GM19351 (cell line): Measurements from ENCODE around the gene HARS1.
"Not testable (repeated sequence)": the region's sequence is repeated elsewhere in the genome, so short reads cannot be mapped to it uniquely, and the experiment has no call there.

ENCODE experiments used
- ATAC-seq: cut with Tn5 transposase; IDR thresholded peaks from one replicate; pipeline ENCODE4 v1.9.1; 2021; ENCODE audit warnings: mild to moderate bottlenecking, moderate library complexity; ENCODE audit not compliant: unreplicated experiment

The HARS1 gene

DNA sequence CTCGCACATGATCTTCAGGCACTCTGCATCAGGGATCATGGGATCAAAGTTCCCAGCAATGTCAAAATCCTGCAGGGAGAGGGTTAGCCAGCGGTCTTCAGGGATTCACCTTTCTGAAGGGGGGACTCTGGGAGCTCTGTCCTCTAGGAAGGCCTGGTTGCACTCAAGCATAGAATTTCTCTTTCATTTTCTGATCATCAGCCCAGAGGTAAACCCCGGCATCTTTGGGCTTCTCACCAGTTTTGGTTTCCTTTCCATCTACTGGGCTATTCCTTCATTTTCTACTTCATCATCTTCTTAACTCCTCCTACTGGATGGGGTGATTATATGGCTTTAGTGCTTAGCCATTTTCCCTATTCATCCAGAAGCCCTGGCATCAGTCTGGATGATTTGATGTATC lies 13.2 kb downstream of the HARS1 start:
- peak; percentile 52 for ATAC-seq

DNA sequence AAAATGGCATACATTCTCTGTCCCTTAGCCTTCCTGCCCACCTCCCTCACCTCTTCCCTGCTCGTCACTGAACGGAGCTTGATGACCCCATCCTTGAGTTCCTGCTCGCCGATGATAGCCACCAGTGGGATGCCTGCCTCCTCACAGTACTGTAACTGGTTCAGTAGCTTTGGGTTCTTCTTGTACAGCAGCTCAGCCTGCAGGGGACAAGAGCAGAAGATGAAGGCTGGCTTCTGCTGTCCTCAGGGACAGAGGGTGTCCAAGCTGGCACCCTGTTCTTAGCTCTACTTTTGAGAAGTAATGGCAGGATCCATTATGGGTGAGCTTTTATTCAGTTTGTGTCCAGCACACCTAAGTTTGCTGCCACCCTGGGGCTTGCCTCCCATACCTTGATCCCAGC lies 16.5 kb downstream of the HARS1 start:
- no peak for ATAC-seq

DNA sequence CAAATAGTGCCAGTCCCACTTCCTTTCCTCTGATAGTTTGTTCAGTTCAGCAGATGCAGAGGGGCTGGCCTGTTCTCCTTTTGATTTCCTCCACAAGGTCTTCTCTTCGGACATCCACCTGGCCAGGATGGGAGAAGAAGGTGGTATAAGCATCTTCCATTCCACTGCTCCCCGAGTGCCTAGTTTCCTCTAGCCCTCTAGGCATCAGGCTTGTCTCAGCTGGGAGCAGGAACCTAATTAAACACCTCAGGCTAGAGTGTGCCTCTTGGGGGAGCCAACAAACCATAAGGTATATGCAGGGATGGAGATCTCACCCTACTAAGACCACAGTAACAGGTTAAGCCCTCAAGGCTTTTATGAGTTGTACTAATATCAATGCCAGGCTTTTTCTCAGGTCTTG lies 17.0 kb downstream of the HARS1 start:
- no peak for ATAC-seq

DNA sequence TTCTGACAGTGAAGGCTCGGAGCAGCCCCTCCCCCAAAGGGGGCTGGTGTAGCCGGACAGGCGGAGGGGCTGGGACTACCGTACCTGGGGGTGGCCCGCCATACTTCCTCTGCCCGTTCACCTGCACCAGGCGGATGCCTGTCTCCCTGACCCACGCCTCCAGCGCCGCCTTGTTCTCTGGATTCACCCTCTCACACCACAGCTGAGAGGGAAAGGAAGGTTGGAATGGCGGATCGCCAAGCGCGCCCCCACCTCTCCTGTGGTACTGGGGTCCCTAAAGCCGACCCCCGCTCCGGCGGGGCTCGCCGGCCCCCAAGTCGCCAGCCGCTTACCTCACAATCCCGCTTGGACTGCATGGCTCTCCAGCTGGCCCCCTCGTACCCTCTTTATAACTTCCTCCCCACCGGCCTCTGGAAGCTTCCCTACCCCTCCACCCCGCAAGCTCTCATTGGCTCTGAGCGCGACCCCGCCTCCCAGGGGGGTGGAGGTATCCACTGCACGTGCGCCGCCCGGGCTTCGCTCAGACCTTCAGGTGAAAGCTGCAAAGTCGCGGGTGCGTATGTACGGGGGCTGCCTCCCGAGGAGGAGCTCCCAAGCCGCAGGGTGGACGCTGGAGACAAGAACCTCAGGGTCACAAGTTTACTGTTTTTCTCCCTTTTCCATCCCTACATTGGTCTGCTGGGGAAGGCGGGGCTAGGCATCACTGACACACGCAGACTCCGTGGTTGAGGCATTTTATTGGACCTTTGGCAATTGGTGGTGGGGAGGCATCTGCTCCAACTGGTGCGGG lies 17.8 kb downstream of the HARS1 start, which contains the start of gene DND1:
DND1 (minus strand) TSS at position 390 of the 790 bp plus-strand sequence; CDS start at position 356, 34 bp downstream.
- no peak for ATAC-seq

DNA sequence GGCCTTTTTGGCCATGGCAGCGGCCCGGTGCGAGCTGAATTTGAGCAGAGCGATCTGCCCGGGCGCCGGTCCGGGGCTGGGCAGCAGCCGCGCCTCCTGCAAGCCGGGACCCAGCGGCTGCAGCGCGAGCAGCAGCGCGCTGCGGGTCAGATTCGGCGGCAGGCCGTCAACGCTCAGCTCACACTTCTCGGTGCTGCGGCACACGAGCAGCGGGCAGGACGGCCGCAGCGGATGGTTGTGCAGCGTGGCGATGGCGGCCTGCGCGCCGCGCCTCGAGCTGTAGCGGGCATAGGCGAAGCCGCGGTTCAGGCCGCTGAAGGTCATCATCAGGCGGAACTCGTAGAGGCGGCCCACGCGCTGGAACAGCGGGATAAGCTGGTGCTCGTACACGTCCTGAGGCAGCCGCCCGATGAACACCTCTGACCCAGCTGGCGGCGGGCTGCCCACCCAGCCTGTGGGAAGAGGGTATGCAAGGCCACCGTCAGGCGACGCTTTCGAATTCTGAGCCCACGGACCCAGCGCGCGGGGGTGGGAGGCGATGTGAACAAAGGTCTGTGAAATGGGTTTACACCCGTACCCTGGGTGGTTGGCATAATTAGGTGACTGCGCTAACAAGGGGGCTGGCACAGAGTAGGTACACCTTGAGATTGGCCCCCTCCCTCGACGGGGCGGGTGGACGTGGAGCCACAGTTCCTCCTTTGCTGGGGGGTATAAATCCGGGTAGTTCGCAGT lies 18.5 kb downstream of the HARS1 start:
- no peak for ATAC-seq

DNA sequence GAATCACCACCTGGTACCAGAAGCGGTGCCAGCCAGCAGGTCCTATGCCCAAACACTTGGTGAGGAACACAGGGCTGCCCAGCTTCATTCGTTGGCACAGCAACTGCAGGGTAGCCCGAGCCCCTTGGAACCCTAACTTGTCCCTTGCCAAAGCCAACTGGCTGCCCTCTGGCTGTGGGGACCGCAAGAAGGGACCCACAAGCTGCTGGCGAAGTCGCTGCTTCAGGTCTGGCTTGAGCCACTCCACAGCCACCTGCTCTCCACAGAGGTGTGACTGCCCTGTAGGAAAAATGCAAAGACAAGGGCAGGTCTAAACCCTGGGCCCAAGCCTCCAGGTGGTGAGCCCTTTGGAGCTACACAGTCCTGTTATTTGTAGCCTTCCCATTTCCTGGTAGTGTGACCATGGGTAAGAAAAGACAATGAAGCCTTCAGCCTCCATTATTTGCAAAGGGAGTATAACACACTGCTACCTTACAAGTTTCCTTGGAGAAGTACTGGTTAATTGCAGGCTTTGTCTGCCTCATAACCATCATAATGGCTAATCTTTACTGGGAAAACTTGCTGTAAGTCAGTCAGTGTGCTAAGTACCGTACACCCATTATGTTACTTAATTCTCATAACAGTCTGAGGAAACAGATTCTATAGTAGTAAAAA lies 19.6 kb downstream of the HARS1 start:
- ATAC-seq = no peak

DNA sequence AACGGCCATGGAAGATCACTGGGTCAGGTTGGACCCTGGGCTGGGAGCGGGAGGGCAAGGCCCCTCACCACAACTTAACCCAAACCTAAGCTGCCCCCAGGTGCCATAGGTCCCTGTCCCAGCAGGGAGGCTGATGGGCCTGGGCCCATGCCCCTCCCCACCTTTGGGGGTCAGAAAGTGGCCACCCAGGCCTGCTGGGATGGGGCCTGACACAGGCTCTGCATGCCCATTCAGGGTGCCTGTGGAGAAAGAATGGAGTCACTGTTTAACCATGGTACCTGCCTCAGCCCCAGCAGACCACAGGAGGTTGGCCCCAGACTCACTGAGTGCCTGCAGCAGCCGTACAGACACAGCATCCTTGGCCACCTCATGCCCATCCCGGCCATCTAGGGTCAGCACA lies 20.1 kb downstream of the HARS1 start:
- ATAC-seq = not testable (repeated sequence)

DNA sequence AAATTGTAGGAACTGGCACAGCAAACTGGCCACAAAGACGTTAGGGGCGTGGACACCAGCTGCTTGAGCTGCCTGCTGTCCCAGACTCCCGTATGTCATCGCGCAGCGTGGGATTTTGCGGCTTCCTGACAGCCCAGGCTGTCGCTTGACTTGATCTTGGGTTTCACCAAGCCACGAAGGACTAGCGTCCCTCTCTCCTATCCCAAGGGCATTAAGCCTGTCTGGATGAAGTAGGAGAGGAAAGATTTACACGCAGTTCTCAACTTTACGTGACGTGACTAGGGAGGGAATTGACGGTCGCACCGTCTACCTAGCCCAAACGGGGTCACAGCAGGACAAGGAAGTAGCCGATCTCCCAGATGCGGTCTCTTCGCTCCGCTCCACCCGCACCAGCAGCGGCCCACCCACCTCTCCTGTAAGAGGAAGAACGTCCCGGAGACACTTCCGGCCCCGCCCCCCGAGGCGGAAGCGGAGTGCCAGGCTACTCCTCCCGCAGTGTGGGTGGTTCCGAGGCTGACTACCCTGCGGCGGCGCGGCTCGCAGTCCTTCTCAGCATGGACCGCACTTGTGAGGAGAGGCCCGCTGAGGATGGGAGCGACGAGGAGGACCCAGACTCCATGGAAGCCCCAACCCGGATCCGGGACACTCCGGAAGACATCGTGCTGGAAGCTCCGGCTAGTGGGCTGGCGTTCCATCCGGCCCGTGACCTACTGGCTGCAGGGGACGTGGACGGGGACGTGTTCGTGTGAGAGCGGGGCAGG lies 26.6 kb downstream of the HARS1 start, which contains the start of gene WDR55:
WDR55 (plus strand) TSS at position 546 of the 761 bp plus-strand sequence; CDS start at position 555, 9 bp downstream.
- ATAC-seq = peak; percentile 97

DNA sequence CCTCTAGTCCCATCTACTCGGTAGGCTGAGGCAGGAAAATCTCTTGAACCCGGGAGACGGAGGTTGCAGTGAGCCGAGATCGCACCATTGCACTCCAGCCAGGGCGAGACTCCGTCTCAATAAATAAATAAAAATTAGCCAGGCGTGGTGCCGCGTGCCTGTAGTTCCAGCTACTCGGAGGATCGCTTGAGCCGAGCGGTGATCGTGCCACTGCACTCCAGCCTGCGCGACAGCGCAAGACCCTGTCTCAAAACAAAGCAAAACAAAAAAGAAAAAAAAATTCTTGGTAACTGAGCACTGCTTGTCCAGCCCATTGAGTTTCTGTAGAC lies 27.2 kb downstream of the HARS1 start:
- ATAC-seq = no peak

DNA sequence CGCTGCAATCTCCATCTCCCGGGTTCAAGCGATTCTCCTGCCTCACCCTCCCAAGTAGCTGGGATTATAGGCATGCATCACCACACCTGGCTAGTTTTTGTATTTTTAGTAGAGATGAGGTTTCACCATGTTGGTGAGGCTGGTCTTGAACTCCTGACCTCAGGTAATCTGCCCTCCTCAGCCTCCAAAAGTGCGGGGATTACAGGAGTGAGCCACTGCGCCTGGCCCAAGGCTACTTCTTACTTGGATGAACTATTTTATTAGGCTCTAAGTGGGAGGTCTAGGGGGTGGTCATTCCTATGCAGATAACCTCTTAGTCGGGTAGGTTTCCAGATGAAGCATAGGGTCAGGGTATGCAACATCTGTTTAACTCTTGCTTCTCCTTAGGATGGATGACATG lies 30.8 kb downstream of the HARS1 start:
- not testable (repeated sequence) for ATAC-seq

DNA sequence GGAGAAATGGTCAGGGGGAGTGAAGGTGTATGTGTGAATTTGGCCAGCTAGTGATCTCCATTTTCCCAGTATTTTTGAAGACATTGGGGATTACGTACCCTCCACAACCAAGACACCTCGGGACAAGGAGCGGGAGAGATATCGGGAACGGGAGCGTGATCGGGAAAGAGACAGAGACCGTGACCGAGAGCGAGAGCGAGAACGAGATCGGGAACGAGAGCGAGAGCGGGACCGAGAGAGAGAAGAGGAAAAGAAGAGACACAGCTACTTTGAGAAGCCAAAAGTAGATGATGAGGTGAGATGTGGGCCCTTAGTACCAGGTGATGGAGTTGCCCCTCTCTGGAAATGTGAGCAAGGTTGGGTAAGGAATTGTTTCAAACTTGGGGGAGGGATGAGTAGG lies 32.3 kb downstream of the HARS1 start:
- ATAC-seq = no peak

DNA sequence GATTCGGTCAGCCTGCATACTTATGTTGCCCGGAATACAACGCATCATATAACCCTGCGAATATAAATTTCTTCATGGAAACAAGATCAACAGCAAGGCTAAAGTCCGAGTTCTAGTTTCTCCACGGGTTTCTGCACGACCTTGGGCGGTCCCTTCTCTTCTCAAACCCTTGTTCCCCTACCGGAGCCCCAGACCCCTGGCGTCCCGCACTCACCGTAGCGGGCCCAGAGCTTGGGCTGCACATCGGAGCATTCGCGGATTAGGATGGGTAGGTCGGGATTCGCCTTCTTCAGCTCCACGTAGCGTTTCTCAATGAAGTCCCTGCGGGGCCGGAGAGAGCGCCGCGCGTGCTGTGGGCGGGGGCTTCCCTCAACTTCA lies 44.1 kb downstream of the HARS1 start:
- ATAC-seq = no peak

DNA sequence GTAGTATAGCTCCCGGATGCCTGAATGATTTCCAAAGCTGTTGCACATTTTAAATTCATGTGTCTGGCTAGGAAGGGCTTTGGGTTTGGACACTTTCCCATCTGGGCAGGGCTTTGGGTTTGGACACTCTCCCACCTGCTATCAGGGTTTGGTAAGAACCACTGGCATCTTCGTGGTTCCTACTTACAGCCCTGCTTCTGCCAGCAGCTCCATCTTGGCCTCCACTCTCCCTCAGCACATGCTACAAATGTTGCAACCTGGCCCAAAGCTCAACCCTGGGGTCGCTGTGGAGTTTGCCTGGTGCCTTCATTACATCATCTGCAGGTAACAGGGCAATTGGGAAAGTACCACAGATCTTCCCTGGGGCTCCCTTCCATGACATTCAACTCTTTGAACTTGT lies 48.5 kb downstream of the HARS1 start:
- ATAC-seq = no peak

DNA sequence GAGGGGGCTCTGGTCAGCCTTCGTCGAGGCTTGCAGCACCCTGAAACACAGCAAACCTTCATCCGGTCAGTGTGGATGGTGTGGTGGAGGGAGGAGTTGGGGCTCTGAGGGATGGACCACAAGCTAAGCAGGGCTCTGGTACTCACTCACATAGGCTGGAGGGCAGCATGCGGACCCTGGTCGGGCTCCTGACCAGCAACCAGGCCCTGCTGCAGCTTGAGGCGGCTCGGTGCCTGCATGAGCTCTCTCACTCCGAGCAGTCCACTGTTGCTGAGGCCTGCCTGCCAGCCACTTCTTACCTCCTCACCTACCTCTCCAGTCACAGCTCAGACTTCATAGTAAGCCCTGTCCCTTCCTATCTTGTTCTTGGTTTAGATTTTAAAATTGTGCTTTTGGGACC lies 49.5 kb downstream of the HARS1 start:
- ATAC-seq = no peak

DNA sequence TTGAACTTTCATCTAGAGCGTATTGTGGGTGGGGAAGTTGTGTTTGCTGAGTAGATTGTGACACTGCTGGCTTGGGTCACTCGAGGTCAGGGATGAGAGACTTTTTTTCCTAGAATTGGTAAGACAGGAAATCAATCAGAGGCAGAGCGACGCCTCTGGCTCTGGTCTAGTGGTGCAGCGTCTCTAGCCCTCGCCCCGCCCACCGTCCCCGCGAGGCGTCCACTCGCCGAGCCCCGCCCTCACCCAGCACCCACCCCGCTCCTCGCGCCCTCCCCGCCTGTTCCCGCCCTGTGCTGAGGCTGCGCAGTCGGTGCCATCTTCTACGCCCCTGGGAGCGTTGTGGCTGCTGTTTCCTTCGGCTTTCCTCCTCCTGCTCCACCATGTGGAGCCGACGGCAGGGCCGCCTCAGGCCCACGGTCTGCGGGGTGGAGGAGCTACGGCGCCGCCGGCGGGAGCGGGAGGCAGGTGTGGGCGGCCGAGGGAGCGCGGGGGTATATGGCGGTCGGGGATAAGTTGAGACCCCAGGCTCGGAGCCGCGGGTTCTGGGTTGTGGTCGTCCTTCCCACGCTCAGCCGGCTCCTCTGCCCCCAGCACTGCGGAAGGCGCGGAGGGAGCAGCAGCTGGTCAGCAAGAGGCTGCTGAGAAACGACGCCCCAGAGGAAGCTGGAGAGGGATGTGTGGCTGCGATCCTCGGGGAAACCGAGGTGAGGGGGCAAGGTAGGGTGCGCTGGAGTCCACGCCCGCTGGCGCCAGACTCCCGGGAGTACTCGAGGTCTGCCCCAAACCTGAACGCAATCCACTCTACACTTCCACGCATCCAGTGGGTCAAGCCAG lies 51.8 kb downstream of the HARS1 start, which contains the start of gene TMCO6:
TMCO6 (plus strand) TSS at position 304 of the 834 bp plus-strand sequence; CDS start at position 381, 77 bp downstream.
- peak; percentile 92 for ATAC-seq

DNA sequence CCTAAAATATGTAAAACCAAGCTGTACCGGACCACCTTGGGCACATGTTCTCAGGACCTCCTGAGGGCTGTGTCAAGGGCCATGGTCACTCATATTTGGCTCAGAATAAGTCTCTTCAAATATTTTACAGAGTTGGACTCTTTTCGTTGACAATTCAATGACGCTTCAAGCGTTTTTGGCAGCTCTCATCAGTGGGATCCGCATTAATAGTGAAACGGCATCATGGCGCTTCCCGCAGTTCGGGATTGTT lies 52.3 kb downstream of the HARS1 start:
- ATAC-seq = not testable (repeated sequence)

DNA sequence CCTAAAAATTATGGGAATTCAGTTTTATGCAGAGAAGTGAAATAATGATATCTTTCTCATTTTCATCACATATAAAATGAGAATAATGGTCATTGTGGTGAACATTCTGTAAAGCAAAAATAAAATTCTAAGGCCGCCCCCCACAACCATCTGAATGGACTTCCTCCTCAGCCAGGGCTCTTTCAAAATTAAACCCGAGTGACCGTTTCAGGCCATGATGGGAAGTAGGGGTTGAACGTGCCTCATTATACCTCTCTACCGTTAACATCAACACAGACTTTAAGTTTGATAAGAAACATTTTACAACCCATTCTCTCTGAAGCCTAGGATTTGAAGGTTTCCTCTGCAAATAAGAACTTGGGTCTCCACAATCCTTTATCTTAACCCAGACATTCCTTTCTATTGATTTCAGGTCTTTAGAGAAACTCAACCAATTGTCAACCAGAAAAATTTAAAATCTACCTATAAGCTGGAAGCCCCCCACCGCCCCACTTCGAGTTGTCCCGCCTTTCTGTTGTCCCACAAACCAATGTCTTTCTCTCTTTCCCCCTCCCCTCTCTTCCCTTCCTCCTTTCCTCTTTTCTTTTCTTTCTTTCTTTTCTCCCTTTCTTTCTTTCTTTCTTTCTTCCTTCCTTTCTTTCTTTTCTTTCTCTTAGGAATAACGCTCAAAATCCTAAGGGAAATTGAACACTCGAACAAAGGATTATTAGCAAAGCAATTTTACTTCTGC lies 53.6 kb downstream of the HARS1 start:
- ATAC-seq = no peak

DNA sequence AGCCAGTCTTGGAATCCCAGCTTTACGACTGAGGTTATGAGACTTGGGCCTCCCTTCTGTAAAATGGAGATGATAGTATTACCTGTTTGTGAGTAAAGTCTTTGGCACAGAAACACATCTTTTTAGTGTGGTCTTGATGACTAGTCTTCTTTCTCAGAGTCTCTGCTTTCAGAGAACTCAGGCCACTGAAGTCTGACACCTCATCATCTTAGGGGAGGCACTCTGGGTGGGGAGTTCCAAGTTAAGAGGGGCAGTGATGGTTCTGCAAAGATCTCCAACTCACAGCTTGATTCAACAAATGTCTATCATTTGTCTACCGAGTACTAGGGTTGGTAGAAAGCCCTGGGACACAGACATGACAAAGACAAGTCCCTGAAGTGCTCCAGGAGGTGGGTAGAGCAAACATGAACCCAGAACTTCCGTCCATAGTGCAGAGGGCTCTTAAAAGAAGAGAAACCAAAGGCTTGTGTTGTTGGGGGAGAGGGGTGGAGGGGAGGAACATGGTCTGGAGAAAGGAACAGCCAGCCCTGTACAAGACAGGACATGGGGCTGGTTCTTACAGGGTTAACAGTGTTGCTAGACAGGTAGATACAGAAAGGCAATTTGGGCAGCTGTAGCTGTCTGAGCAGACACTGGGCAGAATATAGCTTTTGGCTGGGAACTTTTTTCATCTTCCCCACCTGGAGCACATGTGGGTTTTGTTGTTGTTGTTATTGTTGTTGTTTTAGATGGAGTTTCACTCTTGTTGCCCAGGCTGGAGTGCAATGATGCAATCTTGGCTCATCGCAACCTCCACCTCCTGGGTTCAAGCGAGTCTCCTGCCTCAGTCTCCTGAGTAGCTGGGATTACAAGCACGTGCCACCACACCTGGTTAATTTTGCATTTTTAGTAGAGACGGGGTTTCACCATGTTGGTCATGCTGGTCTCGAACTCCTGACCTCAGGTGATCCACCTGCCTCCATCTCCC lies 55.6 kb downstream of the HARS1 start:
- ATAC-seq = no peak

DNA sequence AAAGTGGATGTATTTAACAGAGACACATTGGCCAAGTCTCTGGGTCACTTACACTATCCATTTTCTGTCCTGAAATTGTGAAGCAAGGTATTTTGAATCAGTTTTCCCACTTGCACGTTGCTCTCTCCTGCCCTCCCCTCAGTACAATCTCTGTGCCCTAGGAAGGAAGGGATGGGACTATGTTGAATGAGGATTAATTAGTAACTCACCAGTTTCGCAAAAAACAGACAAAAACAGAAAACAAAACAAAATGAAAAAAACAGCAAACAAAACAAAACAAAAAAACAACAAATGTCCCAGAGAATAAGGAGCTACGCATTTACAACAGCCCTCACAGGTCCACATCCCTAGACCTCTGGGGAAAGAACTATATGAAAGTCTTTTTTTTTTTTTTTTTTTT lies 57.1 kb downstream of the HARS1 start:
- no peak for ATAC-seq
